Stimulated activated CD8-positive, alpha-beta memory T cell treated with anti-CD3 and anti-CD28 coated beads, Interleukin-15, amount 100 ng/mL, for 4 hours (primary cell): ENCODE measurements around the gene MRPL36.
"Not testable (repeated sequence)": the region's sequence is repeated elsewhere in the genome, so short reads cannot be mapped to it uniquely, and the experiment has no call there.

Source experiments
- DNase-seq, 2 donors: peaks; one replicate each; pipeline ENCODE4 v3.0.0-alpha.2; 2020; ENCODE audit warnings: low read depth in 2 of 2

The MRPL36 gene

GRCh38 chr5:1799602-1800471 lies at the start of gene MRPL36:
MRPL36 (minus strand) TSS chr5:1799837; CDS start chr5:1798935, 902 bp downstream.
- DNase-seq: peak; percentile 84 to 85

- DNase-seq: no peak
Measured at GRCh38 chr5:1847611-1848010, 48.0 kb upstream of the MRPL36 start.

DNA sequence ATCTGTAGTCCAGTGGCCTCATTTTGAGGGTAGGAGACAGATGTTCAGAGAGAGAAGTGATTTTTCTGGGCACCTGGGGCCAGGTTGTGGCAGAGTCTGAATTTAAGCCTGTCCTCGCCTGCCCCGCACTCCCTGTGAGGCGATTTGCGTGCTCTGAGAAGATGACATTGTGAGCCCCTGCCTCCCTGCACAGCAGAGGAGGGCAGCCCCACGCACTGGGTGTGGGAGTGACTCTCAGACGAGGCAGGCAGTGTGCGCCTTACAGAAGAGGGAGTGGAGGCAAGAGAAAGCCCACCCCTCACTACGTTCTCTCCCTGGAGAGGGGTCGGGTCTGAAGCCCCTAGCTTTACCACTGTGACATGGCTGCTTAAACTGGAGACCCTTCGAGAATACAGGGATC lies 47.4 kb upstream of the MRPL36 start:
- DNase-seq: no peak

DNA sequence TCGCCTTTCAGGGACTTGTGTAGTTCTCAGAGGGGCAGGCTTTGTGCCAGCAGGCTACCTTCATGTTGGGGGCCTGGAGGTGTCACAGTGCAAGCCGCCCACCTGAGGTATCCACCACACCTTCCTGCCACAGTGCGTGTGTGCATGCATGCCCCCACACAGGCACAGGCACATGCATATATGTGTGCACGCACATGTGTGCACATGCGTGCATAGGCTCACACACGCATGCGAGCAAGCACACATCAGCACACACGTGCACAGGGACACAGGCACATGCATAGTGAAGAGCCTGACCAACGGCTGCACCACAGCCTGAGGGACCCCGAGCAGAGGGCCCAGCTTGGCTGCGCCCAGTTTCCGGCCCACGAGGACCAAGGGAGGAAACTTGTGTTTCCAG lies 46.9 kb upstream of the MRPL36 start:
- DNase-seq: no peak

DNA sequence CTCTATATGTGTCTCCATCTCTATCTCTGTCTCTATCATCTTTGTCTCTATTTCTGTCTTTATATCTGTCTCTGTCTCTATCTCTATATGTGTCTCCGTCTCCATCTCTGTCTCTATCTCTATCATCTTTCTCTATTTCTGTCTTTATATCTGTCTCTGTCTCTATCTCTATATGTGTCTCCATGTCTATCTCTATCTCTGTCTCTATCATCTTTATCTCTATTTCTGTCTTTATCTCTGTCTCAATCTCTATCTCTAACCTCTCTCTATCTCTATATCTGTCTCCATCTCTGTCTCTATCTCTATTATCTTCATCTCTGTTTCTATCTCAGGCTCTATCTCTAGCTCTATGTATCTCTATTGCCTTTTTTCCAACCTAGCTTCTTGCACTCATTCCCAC lies 46.1 kb upstream of the MRPL36 start:
- DNase-seq: no peak

DNA sequence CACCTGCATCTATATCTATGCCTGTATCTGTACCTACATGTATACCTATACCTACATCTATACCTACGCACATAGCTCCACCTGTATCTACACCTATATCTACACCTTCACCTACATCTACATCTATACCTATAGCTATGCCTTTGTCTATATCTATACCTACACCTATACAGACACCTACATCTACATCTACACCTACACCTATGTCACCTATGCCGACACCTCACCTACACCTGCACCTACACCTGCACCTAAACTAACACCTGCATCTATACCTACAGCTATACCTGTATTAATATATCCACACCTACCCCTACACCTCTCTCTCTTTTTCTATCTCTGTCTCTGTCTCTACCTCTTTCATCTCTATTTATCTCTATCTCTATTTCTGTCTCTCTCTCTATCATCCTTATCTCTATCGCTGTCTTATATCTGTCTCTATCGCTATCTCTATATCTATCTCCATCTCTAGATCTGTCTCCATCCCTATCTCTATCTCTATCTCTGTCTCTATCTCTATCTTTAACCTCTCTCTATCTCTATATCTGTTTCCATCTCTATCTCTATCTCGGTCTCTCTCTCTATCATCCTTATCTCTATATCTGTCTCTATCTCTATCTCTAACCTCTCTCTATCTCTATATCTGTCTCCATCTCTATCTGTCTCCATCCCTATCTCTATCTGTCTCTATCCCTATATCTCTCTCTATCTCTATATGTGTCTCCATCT lies 45.2 kb upstream of the MRPL36 start:
- DNase-seq: no peak

DNA sequence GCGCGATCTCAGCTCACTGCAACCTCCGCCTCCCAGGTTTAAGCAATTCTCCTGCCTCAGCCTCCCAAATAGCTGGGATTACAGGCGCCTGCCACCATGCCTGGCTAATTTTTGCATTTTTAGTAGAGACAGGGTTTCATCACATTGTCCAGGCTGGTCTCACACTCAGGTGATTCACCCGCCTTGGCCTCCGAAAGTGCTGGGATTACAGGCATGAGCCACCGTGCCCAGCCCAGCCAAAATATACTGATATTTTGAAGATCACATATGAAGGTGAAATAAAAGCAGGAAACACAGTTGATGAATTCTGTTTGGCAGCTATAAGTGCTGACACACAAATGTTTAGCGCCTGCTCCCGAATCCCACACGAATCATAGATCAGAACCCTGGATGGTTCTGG lies 44.1 kb upstream of the MRPL36 start:
- not testable (repeated sequence) for DNase-seq

DNA sequence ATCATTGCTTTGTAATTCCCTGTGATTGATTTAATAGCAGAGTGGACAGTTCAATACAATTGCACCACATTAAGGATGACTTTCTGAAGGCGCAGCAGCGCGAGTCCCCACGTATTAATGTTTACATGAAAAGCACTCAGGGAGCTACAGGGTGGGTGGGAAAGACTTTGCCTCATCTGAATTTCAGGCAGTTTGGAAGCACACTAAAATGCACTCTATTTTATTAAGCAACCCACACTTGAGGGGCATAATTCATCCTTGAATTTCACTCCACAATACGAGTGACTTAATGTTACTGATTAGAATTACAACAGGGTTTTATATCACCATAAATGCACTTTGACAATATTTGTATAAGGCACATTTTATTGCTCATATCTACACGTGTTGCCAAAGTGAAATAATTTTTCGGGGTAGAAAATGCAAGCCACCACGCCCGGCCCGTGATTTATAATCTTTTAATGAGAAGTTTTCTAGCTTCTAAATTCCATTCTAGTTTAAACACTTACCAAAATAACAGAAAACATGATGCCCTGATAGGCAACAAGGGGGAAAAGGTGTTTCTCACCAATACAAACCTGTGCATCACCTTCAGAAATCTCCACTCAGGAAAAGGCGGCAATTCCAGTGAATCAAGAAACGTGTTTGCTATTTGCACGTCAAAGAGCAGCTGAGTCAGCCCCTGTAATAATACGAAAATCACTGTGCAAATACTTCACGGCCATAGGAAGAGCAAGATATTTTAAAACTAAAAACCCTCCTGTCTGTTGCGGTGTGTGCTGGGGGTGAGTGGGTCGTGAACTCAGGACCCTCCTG lies 42.6 kb upstream of the MRPL36 start:
- DNase-seq: no peak

DNA sequence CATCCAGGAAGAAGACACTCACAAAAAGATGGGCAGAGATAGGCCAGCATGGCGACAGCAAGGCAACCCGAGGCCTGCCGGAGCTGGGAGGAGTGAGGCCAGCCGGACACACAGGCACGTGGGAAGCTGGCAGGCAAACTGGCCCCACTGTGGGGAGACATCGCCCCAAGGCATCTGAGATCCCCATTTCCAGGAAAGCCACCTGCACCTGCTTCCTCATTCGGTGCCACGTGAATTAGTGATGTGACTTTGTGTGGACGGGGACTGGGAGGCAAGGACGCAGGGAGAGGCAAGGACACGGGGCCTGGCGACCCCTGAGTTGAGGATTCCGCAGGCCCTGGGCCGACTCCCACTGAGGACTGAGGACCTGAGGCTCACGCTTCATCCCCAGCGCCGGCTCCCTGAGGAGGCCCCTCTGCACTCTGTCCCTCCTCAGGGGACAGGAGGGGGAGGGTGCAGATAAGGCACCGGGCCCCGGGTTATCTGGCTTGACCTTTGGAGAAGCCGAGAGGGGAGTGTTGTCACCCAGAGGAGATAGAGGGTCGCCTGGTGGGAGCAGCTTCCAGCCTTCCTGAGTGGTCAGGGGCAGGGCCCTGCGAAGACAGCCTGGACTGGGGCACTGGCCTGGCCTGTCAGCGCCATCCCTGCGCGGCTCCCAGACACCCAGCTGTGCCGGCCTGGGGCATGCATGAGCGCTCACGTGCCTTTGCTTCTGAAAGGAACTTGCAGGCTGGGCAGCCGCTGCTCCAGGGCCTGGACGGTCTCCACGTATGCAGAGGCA lies 41.3 kb upstream of the MRPL36 start:
- no peak for DNase-seq

DNA sequence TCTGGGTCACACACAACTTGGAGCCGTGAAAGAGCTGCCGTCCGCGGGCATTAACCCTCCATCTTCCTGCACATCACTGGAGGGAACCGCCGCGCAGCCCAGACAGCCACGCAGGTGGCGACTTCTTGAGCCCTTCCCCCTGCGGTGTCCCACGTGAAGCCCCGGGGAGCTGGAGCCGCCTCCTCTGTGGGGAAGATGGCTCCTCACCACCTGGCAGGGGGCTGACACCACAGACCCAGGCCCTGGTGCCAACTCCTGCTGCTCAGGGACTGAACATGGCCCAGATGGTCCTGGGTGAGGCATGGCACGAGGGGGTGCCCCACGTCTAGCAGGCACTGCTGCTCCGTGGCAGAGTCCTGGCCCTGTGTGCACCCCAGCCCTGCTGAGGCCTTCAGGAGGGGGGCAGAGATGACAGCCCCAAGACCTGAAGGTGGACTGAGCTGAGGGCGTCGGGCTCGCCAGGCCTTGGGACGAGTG lies 40.5 kb upstream of the MRPL36 start:
- DNase-seq: no peak

DNA sequence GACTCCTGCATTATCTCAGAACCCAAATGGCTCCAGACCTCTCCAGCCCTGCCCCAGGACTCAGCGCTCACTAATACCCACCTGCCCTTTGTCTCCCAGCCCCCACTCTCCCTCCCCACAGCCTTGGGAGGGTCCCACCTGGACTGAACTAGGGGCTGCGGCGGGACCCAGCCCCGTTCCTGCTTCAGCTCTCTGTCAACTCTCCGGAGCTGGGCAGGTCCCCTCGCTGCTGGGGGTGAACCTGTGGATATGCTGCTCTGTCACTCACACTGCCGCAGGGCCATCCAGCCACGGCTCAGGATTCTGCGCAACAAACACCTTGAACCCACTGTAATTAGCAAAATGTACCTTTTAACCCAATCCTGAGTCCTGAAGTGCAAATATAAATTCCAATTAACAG lies 38.4 kb upstream of the MRPL36 start:
- DNase-seq: no peak

- DNase-seq: no peak
Measured at GRCh38 chr5:1836891-1837880, 37.5 kb upstream of the MRPL36 start.

GRCh38 chr5:1836176-1836890 lies 36.7 kb upstream of the MRPL36 start:
- no peak for DNase-seq

DNA sequence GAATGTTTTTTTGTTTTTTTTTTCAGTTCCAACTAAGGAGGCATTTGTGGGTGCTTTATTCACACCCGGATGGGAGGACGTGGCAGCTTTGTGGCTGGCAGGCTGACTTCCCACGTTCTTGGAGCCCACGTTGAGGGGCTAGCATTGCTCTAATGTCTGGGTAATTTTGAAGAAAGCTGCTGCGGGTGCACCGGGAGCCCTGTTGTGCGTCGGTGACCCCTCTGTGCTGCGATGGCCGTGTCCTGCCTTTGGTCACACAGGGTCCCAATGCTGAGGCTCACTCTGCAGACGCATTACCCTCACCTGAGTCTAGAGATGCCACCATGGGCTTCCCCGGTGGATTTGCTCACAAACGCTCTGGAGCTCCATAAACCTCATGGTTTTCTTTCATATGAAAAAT lies 35.8 kb upstream of the MRPL36 start:
- no peak for DNase-seq

DNA sequence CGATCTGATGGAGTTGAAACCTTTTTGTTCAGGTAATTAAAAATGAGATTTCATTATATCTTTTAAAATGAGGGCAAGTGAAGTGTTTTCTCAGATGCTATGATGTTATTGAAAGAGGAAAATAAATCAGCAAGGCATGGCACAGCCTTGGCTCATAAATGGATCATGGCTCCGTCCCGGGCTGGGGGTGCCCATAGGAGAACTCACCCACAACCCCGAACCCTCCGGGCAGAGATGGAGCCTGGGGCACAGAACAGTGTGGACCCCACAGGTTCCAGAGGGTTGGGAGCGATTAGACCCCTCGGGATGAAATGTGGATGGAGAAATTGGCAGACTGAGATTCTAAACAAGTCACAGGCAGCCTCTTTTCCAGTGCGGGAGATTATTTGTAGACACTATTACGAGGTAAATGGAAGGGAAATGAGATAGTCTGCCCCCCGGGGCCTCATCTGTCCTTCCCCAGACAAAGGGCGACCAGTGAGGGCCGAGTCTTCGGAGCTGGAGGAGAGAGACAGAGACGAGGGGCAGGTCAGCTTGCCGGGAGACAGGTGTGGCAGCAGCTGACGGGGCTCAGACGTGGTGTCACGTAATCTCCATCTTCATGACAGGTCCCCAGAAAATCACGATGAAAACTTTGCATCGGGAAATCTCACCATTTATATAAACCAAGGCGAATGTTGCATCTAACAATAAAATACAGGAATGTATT lies 35.2 kb upstream of the MRPL36 start:
- no peak for DNase-seq

- DNase-seq: no peak
Measured at GRCh38 chr5:1834022-1834551, 34.5 kb upstream of the MRPL36 start.

- DNase-seq: no peak
Measured at GRCh38 chr5:1833264-1834021, 33.8 kb upstream of the MRPL36 start.
